ENCODE measurements around the gene TMEM109.

Gene TMEM109

DNA sequence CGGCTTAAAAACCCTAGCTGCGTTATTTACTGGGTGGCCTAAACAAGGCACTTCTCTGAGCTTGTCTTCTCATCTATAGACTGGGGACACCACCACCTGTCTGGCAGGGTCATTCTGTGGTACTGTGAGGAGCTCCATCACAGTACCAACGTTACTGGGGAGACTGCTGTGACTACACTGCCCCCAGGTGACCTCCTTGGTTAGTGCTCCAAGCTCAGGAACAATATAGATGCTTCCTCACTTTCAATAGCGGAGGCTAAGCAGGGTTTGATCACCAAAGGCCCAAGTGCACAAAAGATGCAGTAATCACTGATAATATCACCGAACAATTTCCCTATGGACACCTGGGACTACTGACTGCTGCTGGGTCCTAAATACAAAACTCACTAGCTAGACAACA, 26.4 kb upstream of the TMEM109 start:
- ChIA-PET CTCF (interaction anchor here (0.8 to 1.7 kb wide), 8 partner anchors 12 to 112 kb away, joined by 3 to 31 read pairs (median 5); no protein-coding TSS in a partner anchor), POLR2A (interaction anchor here (0.8 to 1.9 kb wide), 4 partner anchors 16 to 56 kb away, joined by 4 to 6 read pairs (median 4); partner anchors contain the start of gene TMEM109)
- peak; percentile 51 for DNase-seq (ENCODE audit: extremely low spot score)
- TF ChIP-seq ARNT (IDR thresholded peaks at IDR 0.05) (no peak), BHLHE40 (IDR thresholded peaks at IDR 0.05; ENCODE audit: borderline replicate concordance) (no peak)

DNA sequence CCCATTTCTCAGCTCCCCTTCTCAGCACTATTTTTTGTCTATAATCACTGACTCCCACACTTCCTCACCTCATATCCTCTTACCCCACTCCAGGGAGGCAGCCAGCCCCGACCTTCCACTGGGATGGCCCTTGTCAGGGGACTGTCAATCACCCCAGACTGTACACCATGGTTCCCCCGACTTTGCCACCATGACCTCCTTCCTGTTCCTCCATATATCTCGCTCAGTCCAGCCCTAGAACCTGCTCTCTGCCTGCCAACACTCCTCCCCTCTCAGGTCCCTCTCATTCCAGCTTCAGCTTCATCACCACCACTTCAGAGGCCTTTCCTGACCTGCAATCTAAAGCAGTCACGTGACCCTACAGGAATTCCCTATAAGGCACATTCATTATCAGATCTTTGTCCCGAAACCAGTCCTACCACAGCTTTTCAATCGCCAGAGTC, 24.1 kb upstream of the TMEM109 start:
- TF ChIP-seq, protein P1, sequence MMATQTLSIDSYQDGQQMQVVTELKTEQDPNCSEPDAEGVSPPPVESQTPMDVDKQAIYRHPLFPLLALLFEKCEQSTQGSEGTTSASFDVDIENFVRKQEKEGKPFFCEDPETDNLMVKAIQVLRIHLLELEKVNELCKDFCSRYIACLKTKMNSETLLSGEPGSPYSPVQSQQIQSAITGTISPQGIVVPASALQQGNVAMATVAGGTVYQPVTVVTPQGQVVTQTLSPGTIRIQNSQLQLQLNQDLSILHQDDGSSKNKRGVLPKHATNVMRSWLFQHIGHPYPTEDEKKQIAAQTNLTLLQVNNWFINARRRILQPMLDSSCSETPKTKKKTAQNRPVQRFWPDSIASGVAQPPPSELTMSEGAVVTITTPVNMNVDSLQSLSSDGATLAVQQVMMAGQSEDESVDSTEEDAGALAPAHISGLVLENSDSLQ (IDR thresholded peaks at IDR 0.05) = peak; percentile 45
- TF ChIP-seq FOXK2 (IDR thresholded peaks at IDR 0.05) = no peak
- no peak for TF ChIP-seq SP1 (IDR thresholded peaks at IDR 0.05)
- CTCF ChIA-PET = interaction anchor here (2.2 kb wide), 1 partner anchor 10 kb away, joined by 12 read pairs; no protein-coding TSS in a partner anchor
- POLR2A ChIA-PET = no interaction called here
- no peak for DNase-seq (ENCODE audit: extremely low spot score)

DNA sequence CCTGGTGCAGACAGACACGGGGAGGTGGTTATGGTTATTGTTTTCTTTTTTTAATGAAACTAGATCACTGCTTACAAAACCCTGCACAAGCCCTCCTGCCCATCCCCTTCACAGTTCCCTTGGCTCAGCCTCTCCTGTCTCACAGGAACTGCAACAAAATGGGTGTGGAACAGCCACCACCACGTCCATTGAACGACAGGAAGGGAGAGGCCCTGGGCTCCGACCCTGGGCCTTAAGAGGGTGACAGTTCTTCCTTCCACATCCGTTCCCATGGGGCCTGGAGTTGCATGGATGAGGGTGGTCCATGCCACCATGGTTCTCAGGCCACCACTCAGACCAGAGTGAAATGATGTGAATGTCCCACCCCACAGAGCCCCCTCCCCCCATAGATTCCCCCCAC, 23.3 kb upstream of the TMEM109 start:
- ChIA-PET CTCF (interaction anchor here (1.2 to 2.2 kb wide), 2 partner anchors 9 to 13 kb away, joined by 3 to 12 read pairs; no protein-coding TSS in a partner anchor), POLR2A (no interaction called here)
- no peak for TF ChIP-seq NFRKB (IDR thresholded peaks at IDR 0.05)
- TF ChIP-seq HDGF (IDR thresholded peaks at IDR 0.05; ENCODE audit: borderline replicate concordance) = no peak
- no peak for TF ChIP-seq ARNT (IDR thresholded peaks at IDR 0.05)
- no peak for TF ChIP-seq FOXM1 (IDR thresholded peaks at IDR 0.05; ENCODE audit: borderline replicate concordance)
- TF ChIP-seq LEF1 (IDR thresholded peaks at IDR 0.05; ENCODE audit: borderline replicate concordance) = no peak
- no peak for TF ChIP-seq ELF4 (IDR thresholded peaks at IDR 0.05)
- TF ChIP-seq FOXA1 (IDR thresholded peaks at IDR 0.05) = no peak
- no peak for TF ChIP-seq BHLHE40 (IDR thresholded peaks at IDR 0.05; ENCODE audit: borderline replicate concordance)
- TF ChIP-seq CTBP1 (IDR thresholded peaks at IDR 0.05; ENCODE audit: borderline replicate concordance) = no peak
- no peak for TF ChIP-seq ZNF384 (IDR thresholded peaks at IDR 0.05)
- TF ChIP-seq FOXK2 (IDR thresholded peaks at IDR 0.05) = no peak
- TF ChIP-seq L3MBTL2 (conservative IDR thresholded peaks at IDR 0.05) = no peak
- TF ChIP-seq, protein P1 (IDR thresholded peaks at IDR 0.05) = no peak
- TF ChIP-seq SUZ12 (IDR thresholded peaks at IDR 0.05) = no peak
- TF ChIP-seq SP1 (IDR thresholded peaks at IDR 0.05) = no peak
- TF ChIP-seq TARDBP (IDR thresholded peaks at IDR 0.05) = no peak
- no peak for DNase-seq (ENCODE audit: extremely low spot score)

DNA sequence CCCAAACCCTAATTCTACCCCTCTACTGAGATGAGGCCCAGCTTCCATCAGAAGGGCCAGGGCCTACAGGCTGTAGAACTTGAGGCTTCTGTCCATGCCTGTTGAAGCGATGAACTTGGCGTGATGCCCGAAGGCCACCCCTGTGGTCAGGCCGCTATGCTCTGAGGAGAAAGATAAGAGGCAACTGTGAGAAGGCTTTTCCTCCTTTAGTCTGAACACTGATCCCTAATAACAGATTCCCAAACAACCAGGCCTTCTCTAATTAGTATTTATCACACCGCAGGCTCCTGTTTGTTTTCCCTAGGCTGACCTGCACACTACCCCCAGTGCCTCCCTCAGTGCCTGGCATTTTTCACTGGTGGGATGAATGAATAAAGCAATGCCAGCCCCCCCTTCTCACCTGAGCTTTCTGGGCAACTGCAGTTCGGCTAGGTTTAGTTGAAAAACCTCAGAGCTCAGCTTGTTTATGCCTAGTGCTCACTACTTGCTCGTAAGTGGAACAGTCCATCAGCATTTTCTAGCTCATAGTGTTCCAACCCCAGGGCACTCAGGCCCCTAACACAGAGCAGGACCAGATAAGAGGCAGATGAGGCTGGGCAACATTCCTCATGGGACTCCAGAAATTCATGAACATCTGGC, 22.7 kb upstream of the TMEM109 start:
- no peak for TF ChIP-seq NFRKB (IDR thresholded peaks at IDR 0.05)
- no peak for TF ChIP-seq FOXK2 (IDR thresholded peaks at IDR 0.05)
- TF ChIP-seq FOXM1 (IDR thresholded peaks at IDR 0.05; ENCODE audit: borderline replicate concordance) = no peak
- TF ChIP-seq ELF4 (IDR thresholded peaks at IDR 0.05) = no peak
- no peak for TF ChIP-seq SUZ12 (IDR thresholded peaks at IDR 0.05)
- TF ChIP-seq HDGF (IDR thresholded peaks at IDR 0.05; ENCODE audit: borderline replicate concordance) = no peak
- TF ChIP-seq LEF1 (IDR thresholded peaks at IDR 0.05; ENCODE audit: borderline replicate concordance) = no peak
- TF ChIP-seq SP1 (IDR thresholded peaks at IDR 0.05) = no peak
- TF ChIP-seq FOXA1 (IDR thresholded peaks at IDR 0.05) = no peak
- no peak for TF ChIP-seq BHLHE40 (IDR thresholded peaks at IDR 0.05; ENCODE audit: borderline replicate concordance)
- no peak for TF ChIP-seq ARNT (IDR thresholded peaks at IDR 0.05)
- TF ChIP-seq TARDBP (IDR thresholded peaks at IDR 0.05) = no peak
- CTCF ChIA-PET = interaction anchor here (1.2 to 2.2 kb wide), 2 partner anchors 8 to 12 kb away, joined by 3 to 12 read pairs; no protein-coding TSS in a partner anchor
- POLR2A ChIA-PET = no interaction called here
- no peak for DNase-seq (ENCODE audit: extremely low spot score)

DNA sequence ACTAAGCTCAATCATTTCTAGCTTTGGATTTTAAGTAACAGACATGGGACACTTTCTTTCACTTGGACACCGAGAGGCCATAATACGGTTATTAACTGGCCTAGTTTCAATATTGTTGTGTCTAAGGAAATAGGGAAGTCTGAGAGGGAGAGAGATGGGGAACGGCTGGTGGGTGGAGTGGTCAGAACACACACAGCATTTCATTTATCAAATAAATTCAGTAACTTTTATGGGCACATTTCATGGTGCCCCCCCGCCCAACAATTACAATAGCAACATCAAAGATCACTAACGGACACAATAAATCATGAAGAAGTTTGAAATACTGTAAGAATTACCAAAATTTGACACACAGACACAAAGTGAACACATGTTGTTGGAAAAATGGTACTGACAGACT, 18.3 kb upstream of the TMEM109 start:
- ChIA-PET POLR2A (no interaction called here), CTCF (no interaction called here)
- TF ChIP-seq ELF4 (IDR thresholded peaks at IDR 0.05) = no peak
- no peak for TF ChIP-seq FOXK2 (IDR thresholded peaks at IDR 0.05)
- no peak for TF ChIP-seq SP1 (IDR thresholded peaks at IDR 0.05)
- TF ChIP-seq, protein P1 (IDR thresholded peaks at IDR 0.05) = no peak
- DNase-seq (ENCODE audit: extremely low spot score) = no peak

DNA sequence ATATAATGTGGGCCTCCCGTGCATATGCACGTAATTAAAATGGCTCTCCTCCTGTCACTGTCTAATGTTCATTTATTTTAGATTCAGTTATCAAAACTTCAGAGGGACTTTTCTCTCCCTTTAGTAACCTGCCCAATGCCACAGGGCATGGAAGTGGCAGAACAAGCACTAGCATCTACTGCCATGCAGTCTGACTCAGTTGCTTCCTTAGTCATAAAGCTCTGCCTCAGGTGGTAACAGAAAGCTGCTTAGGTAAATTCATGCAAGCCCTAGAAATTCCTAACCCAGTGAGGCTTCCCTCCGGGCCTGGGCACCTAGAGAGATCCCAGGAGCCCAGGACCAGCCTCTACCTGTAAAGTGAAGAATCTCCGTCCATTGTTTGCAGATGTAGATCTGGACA, 16.5 kb upstream of the TMEM109 start:
- DNase-seq (ENCODE audit: extremely low spot score) = no peak
- POLR2A ChIA-PET = no interaction called here
- TF ChIP-seq LEF1 (IDR thresholded peaks at IDR 0.05; ENCODE audit: borderline replicate concordance) (no peak), HDGF (IDR thresholded peaks at IDR 0.05; ENCODE audit: borderline replicate concordance) (no peak), SP1 (IDR thresholded peaks at IDR 0.05) (no peak)
- CTCF ChIA-PET = no interaction called here

All from HEK293T (cell line).